ENCODE results near the gene CD2.

- TF ChIP-seq CTCF (IDR thresholded peaks at IDR 0.05) (no peak), EP300 (IDR thresholded peaks at IDR 0.05) (no peak)
Observed at GRCh38 chr1:116766616-116767469, 12.6 kb downstream of the CD2 start.

Measured in tibial nerve (tissue), 4 donors.